Thyroid gland (tissue), 4 donors: ENCODE data around the gene UHRF1. TPM values are rescaled to one million over a fixed set of nuclear protein-coding genes. Genes with fewer than 3 reads are reported as not detected.

Experiments
- DNase-seq, 2 donors: peaks; one replicate each; pipeline ENCODE4 v3.0.0-alpha.2; 2019
- H3K27ac ChIP-seq, 3 donors: fragments of 200-600 bp; sonication (generic); 1 replicate in 2 of 3; 2 replicates in 1 of 3; pipeline ENCODE4 v1.5.1; 2016 to 2019; ENCODE audit warnings: mild to moderate bottlenecking in 1 of 3, moderate library complexity in 1 of 3
- H3K27me3 ChIP-seq: fragments of 200-600 bp; sonication (generic); one replicate; pipeline ENCODE4 v1.5.1; 2019
- H3K36me3 ChIP-seq, 2 donors: fragments of 200-600 bp; sonication (generic); one replicate each; pipeline ENCODE4 v1.5.1; 2016 to 2019
- H3K4me1 ChIP-seq, 2 donors: fragments of 200-600 bp; sonication (generic); one replicate each; pipeline ENCODE4 v1.5.1; 2017 to 2019
- H3K4me3 ChIP-seq, 3 donors: fragments of 200-600 bp; sonication (generic); replicated peaks in 1 of 3; 1 replicate in 2 of 3; 2 replicates in 1 of 3; pipeline ENCODE4 v1.5.1; 2016; ENCODE audit warnings: mild to moderate bottlenecking in 1 of 3
- H3K9me3 ChIP-seq: fragments of 200-600 bp; sonication (generic); one replicate; pipeline ENCODE4 v1.5.1; 2017
- POLR2A ChIP-seq, 2 donors: fragments of 450-650 bp; IDR thresholded peaks; one replicate each; pipeline ENCODE4 v1.6.1; 2017; ENCODE audit warnings: antibody characterized with exemption in 2 of 2, mild to moderate bottlenecking in 2 of 2, moderate library complexity in 1 of 2
- WGBS, 2 donors: methylation state at CpG; one replicate each; pipeline ENCODE4 v1.1.5; 2017; 5-methylcytosine and 5-hydroxymethylcytosine counted together
- intact Hi-C: fragments of 100-400 bp; cut with DNase I; formaldehyde crosslinking; loops from one replicate; pipeline ENCODE4 v1.15.1; 2023
- total RNA-seq, 4 donors: library from RNA; depleted of rRNA; stranded (reverse); fragments of >200 nt; gene quantifications; one replicate each; pipeline ENCODE4 v1.2.3, GENCODE V29; 2016
- TF ChIP-seq, protein P1 (sequence below), 6 experiments: fragments of 200-600 bp in 3 of 6; fragments of 450-650 bp in 3 of 6; sonication (generic) in 3 of 6; IDR thresholded peaks; one replicate each; pipeline ENCODE4 v1.5.1; 2016 to 2019; ENCODE audit warnings: antibody characterized with exemption in 6 of 6, mild to moderate bottlenecking in 2 of 6, inconsistent platforms in 1 of 6, moderate library complexity in 1 of 6

UHRF1 gene
- total RNA-seq, 4 donors from 2014 or later, result 0.11 to 0.71 (median 0.41) TPM

GRCh38 chr19:4929186-4929585 is 19.9 kb downstream of the UHRF1 start:
- Histone ChIP-seq H3K4me1 (no peaks in the 10 kb centered on the region), H3K9me3 (no peaks in the 10 kb centered on the region), H3K36me3 (no peaks in the 10 kb centered on the region), H3K4me3 (no peak overlapping the region), H3K27me3 (no peaks in the 10 kb centered on the region), H3K27ac (no peak overlapping the region)
- intact Hi-C loops, result no loop called here
- 88 to 96% methylated on average over 5 to 22 of the region's 22 CpGs for WGBS, 2 donors
- DNase-seq, result no peak
- no peak for TF ChIP-seq POLR2A (IDR thresholded peaks at IDR 0.05)
- TF ChIP-seq, protein P1, sequence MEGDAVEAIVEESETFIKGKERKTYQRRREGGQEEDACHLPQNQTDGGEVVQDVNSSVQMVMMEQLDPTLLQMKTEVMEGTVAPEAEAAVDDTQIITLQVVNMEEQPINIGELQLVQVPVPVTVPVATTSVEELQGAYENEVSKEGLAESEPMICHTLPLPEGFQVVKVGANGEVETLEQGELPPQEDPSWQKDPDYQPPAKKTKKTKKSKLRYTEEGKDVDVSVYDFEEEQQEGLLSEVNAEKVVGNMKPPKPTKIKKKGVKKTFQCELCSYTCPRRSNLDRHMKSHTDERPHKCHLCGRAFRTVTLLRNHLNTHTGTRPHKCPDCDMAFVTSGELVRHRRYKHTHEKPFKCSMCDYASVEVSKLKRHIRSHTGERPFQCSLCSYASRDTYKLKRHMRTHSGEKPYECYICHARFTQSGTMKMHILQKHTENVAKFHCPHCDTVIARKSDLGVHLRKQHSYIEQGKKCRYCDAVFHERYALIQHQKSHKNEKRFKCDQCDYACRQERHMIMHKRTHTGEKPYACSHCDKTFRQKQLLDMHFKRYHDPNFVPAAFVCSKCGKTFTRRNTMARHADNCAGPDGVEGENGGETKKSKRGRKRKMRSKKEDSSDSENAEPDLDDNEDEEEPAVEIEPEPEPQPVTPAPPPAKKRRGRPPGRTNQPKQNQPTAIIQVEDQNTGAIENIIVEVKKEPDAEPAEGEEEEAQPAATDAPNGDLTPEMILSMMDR (IDR thresholded peaks at IDR 0.05), result no peak

- Histone ChIP-seq H3K4me1 (no peaks in the 10 kb centered on the region), H3K4me3 (no peak overlapping the region), H3K36me3 (no peaks in the 10 kb centered on the region), H3K27ac (no peak overlapping the region), H3K9me3 (no peaks in the 10 kb centered on the region), H3K27me3 (no peaks in the 10 kb centered on the region)
- intact Hi-C loops, result no loop called here
- no peak for DNase-seq
- TF ChIP-seq POLR2A (IDR thresholded peaks at IDR 0.05), result no peak
- TF ChIP-seq, protein P1 (IDR thresholded peaks at IDR 0.05), result no peak
- WGBS, 2 donors, result 92 to 95% methylated on average over 26 to 28 of the region's 28 CpGs
Observed at GRCh38 chr19:4930664-4931063, 21.4 kb downstream of the UHRF1 start.

GRCh38 chr19:4932711-4933110 is 23.4 kb downstream of the UHRF1 start:
- H3K27ac ChIP-seq, result no peak overlapping the region

GRCh38 chr19:4933528-4933927 is 24.2 kb downstream of the UHRF1 start:
- Histone ChIP-seq H3K27me3 (no peaks in the 10 kb centered on the region), H3K36me3 (no peaks in the 10 kb centered on the region), H3K4me3 (no peak overlapping the region), H3K9me3 (no peaks in the 10 kb centered on the region), H3K4me1 (no peaks in the 10 kb centered on the region), H3K27ac (no peak overlapping the region)
- intact Hi-C loops, result no loop called here
- no peak for DNase-seq
- TF ChIP-seq POLR2A (IDR thresholded peaks at IDR 0.05), result no peak
- TF ChIP-seq, protein P1 (IDR thresholded peaks at IDR 0.05), result no peak
- WGBS, 2 donors, result 87 to 94% methylated on average over 7 of the region's 7 CpGs

More at GRCh38 chr19:4932711-4933110, 23.4 kb downstream of the UHRF1 start:
- no peaks in the 10 kb centered on the region for H3K36me3 ChIP-seq
- no peak for DNase-seq
- 95 to 96% methylated on average over 10 to 32 of the region's 32 CpGs for WGBS, 2 donors
- H3K27me3 ChIP-seq, result no peaks in the 10 kb centered on the region
- intact Hi-C loops, result no loop called here
- H3K4me3 ChIP-seq, result no peak overlapping the region
- TF ChIP-seq, protein P1 (IDR thresholded peaks at IDR 0.05), result no peak
- TF ChIP-seq POLR2A (IDR thresholded peaks at IDR 0.05), result no peak
- H3K9me3 ChIP-seq, result no peaks in the 10 kb centered on the region
- no peaks in the 10 kb centered on the region for H3K4me1 ChIP-seq

- Histone ChIP-seq H3K27ac (no peak overlapping the region), H3K36me3 (no peaks in the 10 kb centered on the region), H3K4me3 (no peak overlapping the region), H3K4me1 (no peaks in the 10 kb centered on the region), H3K27me3 (no peaks in the 10 kb centered on the region), H3K9me3 (no peaks in the 10 kb centered on the region)
- intact Hi-C loops, result no loop called here
- 89 to 95% methylated on average over 8 of the region's 8 CpGs for WGBS, 2 donors
- no peak for TF ChIP-seq POLR2A (IDR thresholded peaks at IDR 0.05)
- TF ChIP-seq, protein P1 (IDR thresholded peaks at IDR 0.05), result no peak
- DNase-seq, result no peak
Observed at GRCh38 chr19:4935444-4935843, 26.1 kb downstream of the UHRF1 start.
